IPS-NIHi7 (cell line): ENCODE measurements around the gene ZNF324.
A peak's percentile ranks its signal among the peaks of the same experiment; 100 is the strongest.
"Not testable (repeated sequence)": the region's sequence is repeated elsewhere in the genome, so short reads cannot be mapped to it uniquely, and the experiment has no call there.

Experiments
- DNase-seq: peaks from one replicate; pipeline ENCODE4 v3.0.0; 2012; ENCODE audit warnings: mixed read lengths; ENCODE audit errors: extremely low spot score

Gene ZNF324

DNA sequence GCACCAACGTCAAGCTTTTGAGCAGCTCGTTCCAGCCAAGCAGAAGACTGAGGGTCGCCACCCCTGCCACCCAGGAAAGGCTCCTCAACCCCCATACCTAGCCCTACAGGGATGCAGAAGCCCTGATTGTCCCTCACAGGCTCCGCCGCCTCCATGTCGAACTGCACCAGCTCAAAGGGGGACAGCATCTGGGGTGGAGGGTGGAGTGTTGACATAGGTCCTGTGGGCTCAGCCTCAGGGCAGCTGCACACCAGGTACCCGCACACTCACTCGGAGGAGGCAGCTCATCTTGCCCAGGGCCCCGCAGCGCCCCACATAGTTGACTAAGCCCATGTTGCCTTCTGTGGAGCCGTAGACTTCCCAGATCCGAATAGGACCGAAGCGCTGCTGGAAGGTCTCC, 33.4 kb downstream of the ZNF324 start:
- DNase-seq: no peak

GRCh38 chr19:58507602-58508223, 40.8 kb downstream of the ZNF324 start:
- not testable (repeated sequence) for DNase-seq

DNA sequence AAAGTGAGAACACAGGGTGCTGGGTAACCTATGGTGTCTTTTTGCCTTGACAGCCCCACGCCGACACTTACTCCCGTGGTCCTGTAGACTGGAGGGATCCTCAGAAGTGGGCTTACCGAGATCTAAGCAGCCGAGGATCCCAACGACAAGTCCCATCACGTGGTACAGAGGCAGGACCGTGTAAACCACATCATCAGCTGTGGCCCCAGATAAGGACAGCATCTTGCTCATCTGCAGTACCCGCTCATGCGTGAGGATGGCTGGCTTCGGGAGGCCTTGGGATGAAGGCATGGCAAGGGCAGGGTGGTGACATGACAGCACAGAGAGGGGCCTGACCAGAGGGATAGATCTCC, 42.8 kb downstream of the ZNF324 start:
- DNase-seq: no peak

DNA sequence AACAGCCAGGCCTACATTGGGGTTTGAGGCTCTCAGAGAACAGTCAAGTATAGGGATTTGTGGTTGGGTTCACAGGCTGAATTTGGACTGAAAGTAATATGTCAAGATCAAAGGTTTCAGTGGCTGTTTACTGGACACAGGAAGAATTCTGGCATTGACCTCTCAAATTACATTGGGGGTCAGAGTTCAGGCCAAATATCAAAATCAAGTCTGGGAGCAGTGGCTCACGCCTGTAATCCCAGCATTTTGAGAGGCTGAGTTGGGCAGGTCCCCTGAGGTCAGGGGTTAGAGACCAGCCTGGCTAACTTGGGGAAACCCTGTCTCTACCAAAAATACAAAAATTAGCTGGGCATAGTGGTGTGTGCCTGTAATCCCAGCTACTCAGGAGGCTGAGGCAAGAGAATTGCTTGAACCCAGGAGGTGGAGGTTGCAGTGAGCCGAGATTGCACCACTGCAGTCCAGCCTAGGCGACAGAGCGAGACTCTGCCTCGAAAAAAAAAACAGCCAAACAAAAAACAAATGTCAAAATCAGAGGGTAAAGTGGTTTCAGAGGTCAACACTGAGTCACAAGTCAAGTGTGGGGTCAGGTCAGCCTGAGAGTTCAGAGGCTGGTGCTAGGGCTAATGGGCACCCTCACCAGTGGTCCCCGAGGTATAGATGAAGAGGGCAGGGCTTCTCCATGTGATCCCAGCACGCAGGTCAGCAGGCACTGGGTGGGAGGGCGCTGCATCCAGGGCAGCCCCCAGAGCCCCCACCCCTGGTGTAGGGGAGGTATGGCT, 43.4 kb downstream of the ZNF324 start:
- no peak for DNase-seq

- DNase-seq: no peak
Measured at GRCh38 chr19:58511353-58512208, 44.7 kb downstream of the ZNF324 start, which contains the start of gene SLC27A5. Gene SLC27A5 (minus strand): TSS chr19:58511992. CDS start chr19:58511955, 37 bp downstream.

DNA sequence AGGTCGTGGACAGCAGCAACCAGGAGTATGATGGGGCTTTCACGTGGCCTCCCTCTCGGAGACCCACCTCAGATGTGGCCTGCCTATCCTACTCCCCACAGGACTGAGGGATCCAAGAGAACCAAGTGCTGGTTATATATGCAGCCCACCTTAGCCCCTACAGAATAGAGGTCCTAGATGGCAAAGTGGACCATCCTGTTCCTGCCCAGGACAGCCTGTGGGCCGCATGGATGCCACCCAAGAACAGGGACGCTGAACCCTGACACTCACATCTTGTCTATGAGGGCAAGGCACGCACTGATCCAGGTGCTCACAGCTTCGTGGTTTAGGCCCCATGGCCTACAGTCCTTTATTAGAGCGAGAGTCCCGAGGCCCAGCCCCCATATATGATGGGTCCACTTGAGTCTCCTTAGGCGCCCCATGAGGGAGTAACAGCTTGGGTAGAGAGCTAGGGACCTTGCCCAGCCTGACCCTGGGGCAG, 46.4 kb downstream of the ZNF324 start:
- DNase-seq: no peak

GRCh38 chr19:58513694-58514563, 47.0 kb downstream of the ZNF324 start:
- DNase-seq: peak; percentile 97

DNA sequence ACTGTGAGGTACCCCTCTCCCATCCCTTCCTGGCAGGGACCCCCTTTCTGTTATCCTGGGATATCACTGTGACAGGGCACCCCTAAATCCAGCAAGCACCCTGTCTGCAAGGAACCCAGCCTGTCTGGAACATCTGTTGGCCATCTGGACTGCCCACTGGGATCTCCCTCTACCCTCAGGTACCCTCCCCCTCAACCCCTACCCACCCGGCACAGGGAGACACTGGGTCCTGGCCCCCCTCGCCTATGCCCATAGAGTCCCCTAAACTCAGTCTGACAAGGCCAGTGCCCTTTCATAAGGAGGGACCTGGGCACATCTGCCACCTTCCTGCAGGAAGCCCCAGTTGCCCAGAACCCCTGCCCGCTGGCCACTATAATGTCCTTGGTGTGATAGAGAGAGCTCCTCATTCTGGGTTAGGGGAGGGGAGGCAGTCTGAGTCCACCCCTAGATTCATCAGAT, 47.7 kb downstream of the ZNF324 start:
- no peak for DNase-seq

DNA sequence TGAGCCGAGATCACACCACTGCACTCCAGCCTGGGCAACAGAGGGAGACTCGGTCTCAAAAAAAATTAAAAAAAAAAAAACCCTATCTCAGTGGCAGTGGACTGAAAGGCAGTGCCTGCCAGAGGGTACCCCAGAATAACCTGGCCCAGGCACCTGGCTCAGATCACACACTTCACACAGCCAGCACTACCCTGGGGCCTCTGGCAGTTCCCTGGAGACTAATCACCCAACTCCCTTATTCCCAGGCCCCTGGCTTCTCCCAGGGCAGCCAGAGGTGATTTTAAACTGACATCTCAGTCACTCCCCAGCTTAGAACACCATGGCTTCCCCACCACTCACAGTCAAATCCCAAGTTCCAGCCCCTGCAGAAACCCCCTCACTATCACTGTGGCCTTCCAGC, 48.4 kb downstream of the ZNF324 start:
- DNase-seq: no peak

- DNase-seq: no peak
Measured at GRCh38 chr19:58516246-58516836, 49.5 kb downstream of the ZNF324 start.

GRCh38 chr19:58516964-58517833, 50.3 kb downstream of the ZNF324 start:
- DNase-seq: no peak

- DNase-seq: no peak
Measured at GRCh38 chr19:58518256-58519086, 51.6 kb downstream of the ZNF324 start.

DNA sequence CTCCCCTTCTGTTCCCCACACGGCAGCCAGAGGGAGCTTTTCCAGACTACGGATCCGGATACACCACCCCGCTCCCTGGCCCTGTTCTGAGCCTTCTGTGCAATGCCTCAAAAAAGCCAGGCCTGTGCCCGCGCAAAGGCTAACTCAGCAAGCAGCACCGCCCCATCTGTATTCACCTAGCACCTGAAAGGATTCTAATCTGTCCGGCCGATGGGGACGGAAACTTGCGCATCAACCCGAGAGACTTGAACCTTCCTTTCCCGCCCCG, 52.1 kb downstream of the ZNF324 start:
- peak; percentile 74 for DNase-seq

DNA sequence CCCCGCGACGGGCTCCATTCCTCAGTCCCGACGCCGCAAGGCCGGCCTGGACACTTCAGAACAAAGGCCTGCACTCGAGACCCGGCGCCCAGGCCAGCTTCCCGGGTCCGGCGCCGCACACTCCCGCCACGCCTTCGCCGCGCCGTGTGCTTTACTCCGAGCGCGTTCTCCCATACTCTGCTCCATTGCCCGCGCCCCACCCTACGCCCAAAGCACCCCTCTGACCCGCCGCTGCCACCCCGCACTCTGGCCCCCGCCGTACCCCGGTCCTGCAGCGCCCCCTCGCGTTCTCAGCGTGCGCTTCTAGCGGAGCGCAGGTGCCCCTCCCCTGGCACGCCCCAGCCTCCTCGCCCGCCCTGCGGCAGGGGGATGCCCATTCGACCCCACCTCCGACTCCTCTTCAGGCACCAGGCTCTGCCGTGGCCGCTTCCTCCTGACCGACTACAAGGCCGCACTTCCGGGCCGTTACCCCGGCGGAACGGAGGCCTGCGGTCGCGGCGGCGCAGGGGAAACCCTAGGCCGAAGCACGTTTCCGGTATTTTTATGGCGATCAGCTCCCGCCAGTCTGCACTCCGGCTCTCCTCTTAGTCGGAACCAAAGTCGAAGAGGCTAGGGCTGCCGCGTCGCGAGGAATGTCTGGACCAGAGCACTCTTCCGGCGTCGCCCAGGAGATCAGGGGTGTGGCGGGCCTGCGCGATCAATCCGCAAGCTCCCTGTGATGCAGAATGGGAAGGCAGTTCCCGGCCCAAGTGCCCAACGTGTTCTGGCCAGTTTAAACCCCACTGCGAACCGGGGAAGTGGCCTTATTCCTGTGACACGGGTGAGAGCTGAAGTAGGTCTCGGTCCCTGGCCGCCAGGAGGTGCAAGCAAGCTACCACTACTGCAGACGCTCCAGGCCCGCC, 52.7 kb downstream of the ZNF324 start, which contains the start of gene ZBTB45:
Gene ZBTB45 (minus strand): TSS at position 456 of the 902 bp plus-strand sequence. CDS start 2,137 bp downstream, outside the sequence.
- peak; percentile 84 for DNase-seq

DNA sequence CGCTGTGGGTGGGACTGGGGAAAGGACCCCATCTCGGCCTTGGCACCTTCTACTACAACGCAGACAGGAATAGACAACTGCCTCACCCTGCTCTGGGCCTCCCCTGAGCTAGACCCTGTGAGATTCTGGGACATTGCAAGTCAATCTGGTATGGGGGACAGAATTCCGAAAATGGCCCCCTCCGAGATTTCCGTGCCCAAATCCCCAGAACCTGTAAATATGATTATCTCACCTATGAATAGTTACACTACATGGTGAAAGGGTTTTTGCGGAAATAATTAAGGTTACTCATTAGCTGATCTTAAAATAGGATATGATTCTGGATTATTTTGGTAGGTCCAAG, 53.3 kb downstream of the ZNF324 start:
- no peak for DNase-seq

DNA sequence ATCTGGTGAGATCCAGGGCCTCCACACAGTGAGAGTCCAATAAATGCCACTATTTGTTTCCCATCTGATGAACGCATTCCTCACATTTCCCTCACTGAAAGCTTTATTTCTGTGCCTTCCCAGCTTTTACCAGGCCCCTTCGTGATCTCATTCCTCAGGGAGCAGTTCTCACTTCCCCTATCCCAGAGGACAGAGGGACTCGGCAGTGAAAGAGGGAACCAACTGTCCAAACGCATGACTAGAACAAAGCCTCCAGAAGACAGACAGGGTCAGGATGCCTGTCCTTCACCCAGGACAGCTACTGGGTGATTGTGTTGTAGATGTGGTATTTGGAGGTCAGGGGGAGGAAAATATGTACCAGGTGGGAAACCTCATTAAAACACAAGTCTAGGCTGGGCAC, 54.8 kb downstream of the ZNF324 start:
- DNase-seq: no peak

DNA sequence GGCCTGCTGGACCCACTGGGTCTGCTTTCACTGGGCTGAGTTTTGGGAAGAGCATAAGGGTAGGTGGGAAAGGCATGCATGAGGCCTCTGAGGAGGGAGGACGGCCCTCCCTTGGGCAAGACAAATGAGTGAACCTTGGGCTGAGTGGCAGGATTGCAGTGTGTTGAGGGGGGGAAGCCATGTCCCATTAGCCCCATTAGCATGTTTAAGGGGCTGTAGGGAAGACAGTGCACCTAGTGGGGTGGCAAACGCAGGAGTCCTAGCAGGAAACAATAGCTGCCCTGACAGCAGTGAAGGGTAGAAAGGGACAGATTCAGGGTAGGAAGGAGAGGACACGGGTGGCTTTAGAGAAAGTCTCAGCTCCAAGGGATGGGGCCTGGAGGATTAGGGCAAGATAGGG, 55.8 kb downstream of the ZNF324 start:
- DNase-seq: no peak
